ENCODE data around the gene ETV5.
A peak's percentile ranks its signal among the peaks of the same experiment; 100 is the strongest.

The ETV5 gene

GRCh38 chr3:186108941-186109865 is at the start of gene ETV5:
TSS of gene ETV5 (minus strand) at chr3:186109089. CDS start at chr3:186105868, 3,221 bp downstream.
- FAIRE-seq (peak; percentile 46), DNase-seq (ENCODE audit: low spot score) (peak; percentile 98)

GRCh38 chr3:186154641-186155040 is 45.8 kb upstream of the ETV5 start:
- FAIRE-seq (no peak), DNase-seq (ENCODE audit: low spot score) (no peak)

- no peak for DNase-seq (ENCODE audit: low spot score)
- no peak for FAIRE-seq
Observed at GRCh38 chr3:186152889-186153292, 44.0 kb upstream of the ETV5 start.

GRCh38 chr3:186152361-186152798 is 43.5 kb upstream of the ETV5 start:
- FAIRE-seq = no peak

GRCh38 chr3:186151077-186151971 is 42.4 kb upstream of the ETV5 start:
- FAIRE-seq (no peak), DNase-seq (ENCODE audit: low spot score) (no peak)

More at GRCh38 chr3:186152361-186152798, 43.5 kb upstream of the ETV5 start:
- DNase-seq (ENCODE audit: low spot score) = no peak

GRCh38 chr3:186150041-186150830 is 41.3 kb upstream of the ETV5 start:
- FAIRE-seq = no peak

GRCh38 chr3:186149319-186149960 is 40.6 kb upstream of the ETV5 start:
- DNase-seq (ENCODE audit: low spot score) (no peak), FAIRE-seq (no peak)

More at GRCh38 chr3:186150041-186150830, 41.3 kb upstream of the ETV5 start:
- no peak for DNase-seq (ENCODE audit: low spot score)

GRCh38 chr3:186144257-186144656 is 35.4 kb upstream of the ETV5 start:
- no peak for FAIRE-seq

GRCh38 chr3:186143250-186143649 is 34.4 kb upstream of the ETV5 start:
- no peak for DNase-seq (ENCODE audit: low spot score)
- FAIRE-seq = no peak

More at GRCh38 chr3:186144257-186144656, 35.4 kb upstream of the ETV5 start:
- no peak for DNase-seq (ENCODE audit: low spot score)

- no peak for FAIRE-seq
Observed at GRCh38 chr3:186142393-186142932, 33.6 kb upstream of the ETV5 start.

GRCh38 chr3:186141790-186142189 is 32.9 kb upstream of the ETV5 start:
- FAIRE-seq = no peak
- no peak for DNase-seq (ENCODE audit: low spot score)

More at GRCh38 chr3:186142393-186142932, 33.6 kb upstream of the ETV5 start:
- no peak for DNase-seq (ENCODE audit: low spot score)

GRCh38 chr3:186138272-186138981 is 29.5 kb upstream of the ETV5 start:
- FAIRE-seq = no peak

GRCh38 chr3:186137051-186137685 is 28.3 kb upstream of the ETV5 start:
- DNase-seq (ENCODE audit: low spot score) (no peak), FAIRE-seq (no peak)

More at GRCh38 chr3:186138272-186138981, 29.5 kb upstream of the ETV5 start:
- no peak for DNase-seq (ENCODE audit: low spot score)

- DNase-seq (ENCODE audit: low spot score) = no peak
- peak; percentile 17 for FAIRE-seq
Observed at GRCh38 chr3:186133980-186134379, 25.1 kb upstream of the ETV5 start.

- FAIRE-seq = no peak
Observed at GRCh38 chr3:186132487-186132886, 23.6 kb upstream of the ETV5 start.

GRCh38 chr3:186129206-186129605 is 20.3 kb upstream of the ETV5 start:
- FAIRE-seq (no peak), DNase-seq (ENCODE audit: low spot score) (no peak)

More at GRCh38 chr3:186132487-186132886, 23.6 kb upstream of the ETV5 start:
- DNase-seq (ENCODE audit: low spot score) = no peak

- no peak for FAIRE-seq
- DNase-seq (ENCODE audit: low spot score) = no peak
Observed at GRCh38 chr3:186128158-186128557, 19.3 kb upstream of the ETV5 start.

GRCh38 chr3:186127463-186127862 is 18.6 kb upstream of the ETV5 start:
- FAIRE-seq (no peak), DNase-seq (ENCODE audit: low spot score) (no peak)

GRCh38 chr3:186125118-186125517 is 16.2 kb upstream of the ETV5 start:
- FAIRE-seq = no peak
- DNase-seq (ENCODE audit: low spot score) = no peak
